Thymus (tissue), 14 donors: ENCODE data around the gene LILRB4. TPM values are rescaled to one million over a fixed set of nuclear protein-coding genes. Genes with fewer than 3 reads are reported as not detected.
"Not testable (repeated sequence)": the region's sequence is repeated elsewhere in the genome, so short reads cannot be mapped to it uniquely, and the experiment has no call there.

ENCODE experiments used
- DNase-seq, 9 donors: peaks; one replicate each; pipeline ENCODE4 v3.0.0-alpha.2; 2013; ENCODE audit warnings: low spot score in 9 of 9, low read depth in 6 of 9, missing footprints in 1 of 9
- H3K27ac ChIP-seq, 2 donors: one replicate each; pipeline ENCODE4 v1.5.1; 2013; ENCODE audit warnings: control low read depth in 1 of 2, low read depth in 1 of 2, low read length in 1 of 2, mild to moderate bottlenecking in 1 of 2, moderate library complexity in 1 of 2
- H3K27me3 ChIP-seq, 2 donors: one replicate each; pipeline ENCODE4 v1.5.1; 2013; ENCODE audit warnings: low read length in 1 of 2; ENCODE audit not compliant: control insufficient read depth in 2 of 2, insufficient read depth in 1 of 2
- H3K36me3 ChIP-seq, 2 donors: one replicate each; pipeline ENCODE4 v1.5.1; 2013; ENCODE audit warnings: low read length in 1 of 2, mild to moderate bottlenecking in 1 of 2, moderate library complexity in 1 of 2; ENCODE audit not compliant: control insufficient read depth in 2 of 2, insufficient read depth in 2 of 2
- H3K4me1 ChIP-seq, 2 donors: one replicate each; pipeline ENCODE4 v1.5.1; 2013; ENCODE audit warnings: low read length in 2 of 2; ENCODE audit not compliant: control insufficient read depth in 2 of 2, insufficient read depth in 2 of 2
- H3K4me3 ChIP-seq, 2 donors: one replicate each; pipeline ENCODE4 v1.5.1; 2013; ENCODE audit warnings: low read length in 2 of 2, control low read depth in 1 of 2, mild to moderate bottlenecking in 1 of 2
- H3K9me3 ChIP-seq, 2 donors: one replicate each; pipeline ENCODE4 v1.5.1; 2013; ENCODE audit warnings: low read length in 1 of 2, mild to moderate bottlenecking in 1 of 2; ENCODE audit not compliant: control insufficient read depth in 2 of 2, insufficient read depth in 1 of 2
- WGBS: extraction: QIAGEN DNeasy Blood & Tissue Kit; methylation state at CpG from one replicate; pipeline ENCODE4 v1.1.7; 2013; 5-methylcytosine and 5-hydroxymethylcytosine counted together
- long read RNA-seq, 10 donors: transcript quantifications; one replicate each; lab custom pipeline, GENCODE V29; 2026
- polyA plus RNA-seq: library from polyadenylated mRNA; stranded (reverse); fragments of 200-250 nt; gene quantifications from one replicate; pipeline ENCODE4 v1.2.3, GENCODE V29; 2013
- total RNA-seq: library from RNA; stranded (reverse); fragments of 120-200 nt; gene quantifications from one replicate; pipeline ENCODE4 v1.2.4, GENCODE V29; 2013
- donor health status: healthy.

Gene LILRB4
- total RNA-seq, result 4.2 TPM
- polyA plus RNA-seq, result 14.4 TPM
- long read RNA-seq, donor 1, result 0 reads
- long read RNA-seq, donor 2, partial matches to known transcripts, result 0 of 1 reads
- long read RNA-seq, donor 2, other reads (novel, unspliced or antisense), result 0 of 1 reads
- long read RNA-seq, donor 3, partial matches to known transcripts, result 0 of 1 reads
- long read RNA-seq, donor 3, other reads (novel, unspliced or antisense), result 0 of 1 reads
- long read RNA-seq, donor 4, result 0 reads
- long read RNA-seq, donor 5, partial matches to known transcripts, result 0 of 4 reads
- long read RNA-seq, donor 5, other reads (novel, unspliced or antisense), result 0 of 4 reads
- long read RNA-seq, donor 6, result 0 reads
- long read RNA-seq, donor 7, partial matches to known transcripts, result 0 of 1 reads
- long read RNA-seq, donor 7, other reads (novel, unspliced or antisense), result 0 of 1 reads
- long read RNA-seq, donor 8, result 0 reads
- long read RNA-seq, donor 9, result 0 reads
- long read RNA-seq, donor 10, result 0 reads

- no peaks in the 10 kb centered on the region for H3K27me3 ChIP-seq
- no peak within 1 kb of the TSS for H3K4me3 ChIP-seq
- H3K9me3 ChIP-seq, result no peaks in the 10 kb centered on the region
- no peaks in the 10 kb centered on the region for H3K36me3 ChIP-seq
- 87% methylated on average over 7 of the region's 7 CpGs for WGBS
- H3K4me1 ChIP-seq, result no peaks in the 10 kb centered on the region
- no peak within 1 kb of the TSS for H3K27ac ChIP-seq
- DNase-seq, result no peak
Measured at GRCh38 chr19:54662730-54663129, at the start of gene LILRB4. Gene LILRB4 (plus strand): TSS chr19:54662985. CDS start chr19:54663034, 49 bp downstream.

GRCh38 chr19:54614726-54615125 lies 48.1 kb upstream of the LILRB4 start:
- H3K9me3 ChIP-seq, result no peaks in the 10 kb centered on the region
- 93% methylated on average over 1 of the region's 1 CpG for WGBS
- no peaks in the 10 kb centered on the region for H3K4me1 ChIP-seq
- no peak overlapping the region for H3K4me3 ChIP-seq
- DNase-seq, result no peak
- no peaks in the 10 kb centered on the region for H3K27me3 ChIP-seq
- no peaks in the 10 kb centered on the region for H3K36me3 ChIP-seq
- H3K27ac ChIP-seq, result no peak overlapping the region

- H3K36me3 ChIP-seq, result no peaks in the 10 kb centered on the region
- no peak overlapping the region for H3K27ac ChIP-seq
- H3K4me3 ChIP-seq, result no peak overlapping the region
- WGBS, result 81% methylated on average over 3 of the region's 3 CpGs
- H3K4me1 ChIP-seq, result no peaks in the 10 kb centered on the region
- H3K27me3 ChIP-seq, result no peaks in the 10 kb centered on the region
- no peak for DNase-seq
- H3K9me3 ChIP-seq, result no peaks in the 10 kb centered on the region
Measured at GRCh38 chr19:54616057-54616456, 46.7 kb upstream of the LILRB4 start.

- WGBS, result 92% methylated on average over 5 of the region's 5 CpGs
- H3K36me3 ChIP-seq, result no peaks in the 10 kb centered on the region
- H3K4me1 ChIP-seq, result no peaks in the 10 kb centered on the region
- no peaks in the 10 kb centered on the region for H3K27me3 ChIP-seq
- no peak overlapping the region for H3K27ac ChIP-seq
- H3K9me3 ChIP-seq, result no peaks in the 10 kb centered on the region
- no peak overlapping the region for H3K4me3 ChIP-seq
- DNase-seq, result no peak
Measured at GRCh38 chr19:54616821-54617560, 45.8 kb upstream of the LILRB4 start.

GRCh38 chr19:54620464-54620863 lies 42.3 kb upstream of the LILRB4 start:
- WGBS, result 94% methylated on average over 4 of the region's 4 CpGs
- Histone ChIP-seq H3K27ac (no peak overlapping the region), H3K4me3 (no peak overlapping the region), H3K27me3 (no peaks in the 10 kb centered on the region), H3K9me3 (no peaks in the 10 kb centered on the region), H3K4me1 (no peaks in the 10 kb centered on the region), H3K36me3 (no peaks in the 10 kb centered on the region)
- DNase-seq, result no peak

- 79% methylated on average over 4 of the region's 4 CpGs for WGBS
- H3K27ac ChIP-seq, result no peak overlapping the region
- DNase-seq, result no peak
- H3K36me3 ChIP-seq, result no peaks in the 10 kb centered on the region
- no peaks in the 10 kb centered on the region for H3K4me1 ChIP-seq
- H3K4me3 ChIP-seq, result no peak overlapping the region
- no peaks in the 10 kb centered on the region for H3K27me3 ChIP-seq
- H3K9me3 ChIP-seq, result peaks cover 0 to 3% of the 10 kb centered on the region in 2 donors
Measured at GRCh38 chr19:54622431-54622830, 40.4 kb upstream of the LILRB4 start.

GRCh38 chr19:54624234-54624633 lies 38.6 kb upstream of the LILRB4 start:
- not testable (repeated sequence) for DNase-seq, H3K4me3 ChIP-seq, H3K4me1 ChIP-seq, H3K27ac ChIP-seq, H3K36me3 ChIP-seq, H3K27me3 ChIP-seq, H3K9me3 ChIP-seq
- 26% methylated on average over 10 of the region's 10 CpGs for WGBS

- not testable (repeated sequence) for H3K27me3 ChIP-seq, H3K4me3 ChIP-seq, H3K27ac ChIP-seq, H3K36me3 ChIP-seq, DNase-seq, H3K9me3 ChIP-seq, H3K4me1 ChIP-seq
- WGBS, result 38% methylated on average over 14 of the region's 15 CpGs
Measured at GRCh38 chr19:54624934-54625730, 37.7 kb upstream of the LILRB4 start.

- 96% methylated on average over 8 of the region's 8 CpGs for WGBS
- H3K27me3 ChIP-seq, result no peaks in the 10 kb centered on the region
- H3K9me3 ChIP-seq, result peaks cover 0 to 3% of the 10 kb centered on the region in 2 donors
- H3K4me3 ChIP-seq, result no peak overlapping the region
- DNase-seq, result no peak
- no peaks in the 10 kb centered on the region for H3K36me3 ChIP-seq
- no peaks in the 10 kb centered on the region for H3K4me1 ChIP-seq
- H3K27ac ChIP-seq, result no peak overlapping the region
Measured at GRCh38 chr19:54626757-54627156, 36.0 kb upstream of the LILRB4 start.
